Stomach (tissue), 4 donors: Measurements from ENCODE around the gene SH3BP2.

ENCODE experiments used
- EP300 ChIP-seq: sonication (generic); formaldehyde crosslinking; IDR thresholded peaks from one replicate; pipeline ENCODE4 v1.6.1; 2017; ENCODE audit warnings: antibody characterized with exemption
- POLR2A ChIP-seq, 4 donors: fragments of 450-650 bp; IDR thresholded peaks; one replicate each; pipeline ENCODE4 v1.6.1; 2016; ENCODE audit warnings: antibody characterized with exemption in 4 of 4, control low read depth in 2 of 4, mild to moderate bottlenecking in 1 of 4, moderate library complexity in 1 of 4
- TF ChIP-seq, protein P1 (sequence below), 7 experiments: fragments of 450-650 bp in 4 of 7; fragments of 200-600 bp in 3 of 7; sonication (generic) in 3 of 7; IDR thresholded peaks; one replicate each; pipeline ENCODE4 v1.5.1; 2016 to 2019; ENCODE audit warnings: antibody characterized with exemption in 7 of 7, control low read depth in 2 of 7, mild to moderate bottlenecking in 1 of 7

DNA sequence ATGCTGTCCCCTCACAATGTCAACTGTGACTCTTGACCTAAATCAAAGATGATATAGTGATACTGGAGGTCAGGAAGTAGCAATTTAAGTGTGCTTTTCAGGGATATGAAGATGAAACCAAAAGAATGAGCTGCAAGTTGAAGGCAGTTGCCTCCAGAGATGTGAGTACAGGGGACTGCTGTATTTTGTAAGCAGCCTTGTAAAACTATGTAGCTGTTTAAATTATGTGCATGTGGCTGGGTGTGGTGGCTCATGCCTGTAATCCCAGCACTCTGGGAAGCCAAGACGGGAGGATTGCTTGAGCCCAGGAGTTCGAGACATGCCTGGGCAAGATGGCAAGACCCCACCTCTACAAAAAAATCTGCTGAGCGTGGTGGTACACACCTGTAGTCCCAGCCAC, 21.6 kb upstream of the SH3BP2 start:
- TF ChIP-seq, protein P1, sequence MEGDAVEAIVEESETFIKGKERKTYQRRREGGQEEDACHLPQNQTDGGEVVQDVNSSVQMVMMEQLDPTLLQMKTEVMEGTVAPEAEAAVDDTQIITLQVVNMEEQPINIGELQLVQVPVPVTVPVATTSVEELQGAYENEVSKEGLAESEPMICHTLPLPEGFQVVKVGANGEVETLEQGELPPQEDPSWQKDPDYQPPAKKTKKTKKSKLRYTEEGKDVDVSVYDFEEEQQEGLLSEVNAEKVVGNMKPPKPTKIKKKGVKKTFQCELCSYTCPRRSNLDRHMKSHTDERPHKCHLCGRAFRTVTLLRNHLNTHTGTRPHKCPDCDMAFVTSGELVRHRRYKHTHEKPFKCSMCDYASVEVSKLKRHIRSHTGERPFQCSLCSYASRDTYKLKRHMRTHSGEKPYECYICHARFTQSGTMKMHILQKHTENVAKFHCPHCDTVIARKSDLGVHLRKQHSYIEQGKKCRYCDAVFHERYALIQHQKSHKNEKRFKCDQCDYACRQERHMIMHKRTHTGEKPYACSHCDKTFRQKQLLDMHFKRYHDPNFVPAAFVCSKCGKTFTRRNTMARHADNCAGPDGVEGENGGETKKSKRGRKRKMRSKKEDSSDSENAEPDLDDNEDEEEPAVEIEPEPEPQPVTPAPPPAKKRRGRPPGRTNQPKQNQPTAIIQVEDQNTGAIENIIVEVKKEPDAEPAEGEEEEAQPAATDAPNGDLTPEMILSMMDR (IDR thresholded peaks at IDR 0.05): no peak
- TF ChIP-seq POLR2A (IDR thresholded peaks at IDR 0.05): no peak
- no peak for TF ChIP-seq EP300
